Glutamatergic neuron (in vitro differentiated cells): ENCODE results near the gene CREG2. TPM values are rescaled to one million over a fixed set of nuclear protein-coding genes. Genes with fewer than 3 reads are reported as not detected.

Experiments used
- DNase-seq: peaks from one replicate; pipeline ENCODE4 v3.0.0; 2022
- H3K27ac Mint-ChIP-seq: one replicate; pipeline ENCODE4 v1.8.0; 2020; ENCODE audit warnings: mild to moderate bottlenecking, mixed read lengths, inconsistent platforms; ENCODE audit not compliant: unreplicated experiment
- H3K27me3 Mint-ChIP-seq: one replicate; pipeline ENCODE4 v1.8.0; 2020; ENCODE audit warnings: mild to moderate bottlenecking, moderate library complexity, mixed read lengths, inconsistent platforms; ENCODE audit not compliant: unreplicated experiment
- H3K36me3 Mint-ChIP-seq: one replicate; pipeline ENCODE4 v1.8.0; 2020; ENCODE audit warnings: mild to moderate bottlenecking, mixed read lengths, inconsistent platforms; ENCODE audit not compliant: unreplicated experiment
- H3K4me1 Mint-ChIP-seq: one replicate; pipeline ENCODE4 v1.8.0; 2020; ENCODE audit warnings: mild to moderate bottlenecking, low read depth, mixed read lengths, inconsistent platforms; ENCODE audit not compliant: unreplicated experiment
- H3K4me3 Mint-ChIP-seq: one replicate; pipeline ENCODE4 v1.8.0; 2020; ENCODE audit warnings: mild to moderate bottlenecking, mixed read lengths, inconsistent platforms; ENCODE audit not compliant: unreplicated experiment
- H3K9me3 Mint-ChIP-seq: one replicate; pipeline ENCODE4 v1.8.0; 2020; ENCODE audit warnings: mild to moderate bottlenecking, moderate library complexity, mixed read lengths, inconsistent platforms; ENCODE audit not compliant: unreplicated experiment
- total RNA-seq: library from RNA; stranded (reverse); fragmentation: NEBNext Ultra II Directional; extraction: Animal tissue kit (Norgen Biotek cat#: 25700); gene quantifications from one replicate; pipeline ENCODE4 v1.2.1, GENCODE V29; 2021; ENCODE audit not compliant: unreplicated experiment
- TF ChIP-seq, protein P1 (sequence below): fragments of 200-600 bp; sonication (generic); IDR thresholded peaks from one replicate; pipeline ENCODE4 v1.5.0; 2021; ENCODE audit not compliant: partially characterized antibody, unreplicated experiment

Gene CREG2
- total RNA-seq, 1 donor from 2014 or later: 1.3 TPM

DNA sequence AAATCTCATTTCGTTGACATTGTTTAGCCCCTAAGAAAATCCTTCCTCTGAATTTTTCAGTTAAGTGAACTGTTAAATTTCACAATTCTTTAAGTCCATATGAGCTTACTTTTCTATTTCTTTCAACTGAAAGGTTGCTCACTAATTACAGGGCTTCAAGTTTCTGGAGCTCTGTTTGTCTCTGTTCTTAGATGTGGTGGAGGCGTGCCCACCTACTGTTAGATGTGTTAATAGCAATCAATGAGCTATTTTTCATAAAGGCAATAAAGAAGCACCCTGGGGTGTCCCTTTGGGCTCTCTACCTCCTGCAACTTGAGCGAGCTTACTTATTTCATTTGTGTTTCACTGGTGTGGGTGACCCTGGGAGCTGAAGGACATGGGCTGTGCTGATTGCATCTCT lies 25.0 kb downstream of the CREG2 start:
- Mint-ChIP-seq H3K36me3 (no peaks in the 10 kb centered on the region), H3K4me1 (no peaks in the 10 kb centered on the region), H3K27me3 (peaks cover 5% of the 10 kb centered on the region)

DNA sequence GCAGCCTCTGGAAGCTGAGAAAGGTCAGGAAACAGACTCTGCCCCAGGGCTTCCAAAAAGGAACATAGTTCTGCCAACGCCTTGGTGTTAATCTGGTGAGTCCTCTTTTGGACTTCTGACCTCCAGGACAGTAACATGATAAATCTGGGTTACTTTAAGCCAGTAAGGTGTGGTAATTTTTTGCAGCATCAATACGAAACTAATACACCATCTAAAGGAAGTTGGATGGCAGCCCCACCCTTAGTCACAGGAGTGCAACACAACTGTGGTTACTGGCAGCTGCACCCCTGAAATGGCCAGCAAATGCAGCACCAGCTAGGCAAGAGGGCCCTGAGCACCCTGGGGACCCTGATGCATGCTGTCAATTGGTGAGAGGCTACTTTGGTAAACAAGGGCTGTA lies 25.8 kb downstream of the CREG2 start:
- peaks cover 4% of the 10 kb centered on the region for H3K27me3 Mint-ChIP-seq
- DNase-seq: no peak
- no peaks in the 10 kb centered on the region for H3K4me1 Mint-ChIP-seq
- H3K36me3 Mint-ChIP-seq: no peaks in the 10 kb centered on the region
- no peak overlapping the region for H3K27ac Mint-ChIP-seq
- TF ChIP-seq, protein P1, sequence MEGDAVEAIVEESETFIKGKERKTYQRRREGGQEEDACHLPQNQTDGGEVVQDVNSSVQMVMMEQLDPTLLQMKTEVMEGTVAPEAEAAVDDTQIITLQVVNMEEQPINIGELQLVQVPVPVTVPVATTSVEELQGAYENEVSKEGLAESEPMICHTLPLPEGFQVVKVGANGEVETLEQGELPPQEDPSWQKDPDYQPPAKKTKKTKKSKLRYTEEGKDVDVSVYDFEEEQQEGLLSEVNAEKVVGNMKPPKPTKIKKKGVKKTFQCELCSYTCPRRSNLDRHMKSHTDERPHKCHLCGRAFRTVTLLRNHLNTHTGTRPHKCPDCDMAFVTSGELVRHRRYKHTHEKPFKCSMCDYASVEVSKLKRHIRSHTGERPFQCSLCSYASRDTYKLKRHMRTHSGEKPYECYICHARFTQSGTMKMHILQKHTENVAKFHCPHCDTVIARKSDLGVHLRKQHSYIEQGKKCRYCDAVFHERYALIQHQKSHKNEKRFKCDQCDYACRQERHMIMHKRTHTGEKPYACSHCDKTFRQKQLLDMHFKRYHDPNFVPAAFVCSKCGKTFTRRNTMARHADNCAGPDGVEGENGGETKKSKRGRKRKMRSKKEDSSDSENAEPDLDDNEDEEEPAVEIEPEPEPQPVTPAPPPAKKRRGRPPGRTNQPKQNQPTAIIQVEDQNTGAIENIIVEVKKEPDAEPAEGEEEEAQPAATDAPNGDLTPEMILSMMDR: no peak
- no peak overlapping the region for H3K4me3 Mint-ChIP-seq
- peaks cover 2% of the 10 kb centered on the region for H3K9me3 Mint-ChIP-seq

More for the DNA sequence above, 25.0 kb downstream of the CREG2 start:
- H3K9me3 Mint-ChIP-seq: peaks cover 2% of the 10 kb centered on the region
- H3K27ac Mint-ChIP-seq: no peak overlapping the region
- TF ChIP-seq, protein P1: no peak
- H3K4me3 Mint-ChIP-seq: no peak overlapping the region
- DNase-seq: no peak

DNA sequence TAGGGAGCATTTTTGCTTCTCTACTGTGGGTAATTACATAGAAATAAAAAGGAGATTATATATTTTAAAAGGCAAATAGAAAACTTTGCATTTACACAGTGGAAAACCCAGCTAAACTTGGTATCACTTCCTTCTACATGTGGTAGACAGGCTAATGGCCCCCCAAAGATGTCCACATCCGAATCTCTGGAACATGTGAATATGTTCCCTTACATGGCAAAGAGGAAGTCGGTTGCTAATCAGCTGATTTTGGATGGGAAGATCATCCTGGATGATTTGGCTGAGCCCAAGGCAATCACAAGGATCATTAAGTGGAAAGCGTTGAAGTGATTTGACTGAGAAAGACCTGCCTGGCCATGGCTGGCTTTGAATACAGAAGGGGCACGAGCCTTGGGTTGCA lies 26.2 kb downstream of the CREG2 start:
- no peaks in the 10 kb centered on the region for H3K4me1 Mint-ChIP-seq

DNA sequence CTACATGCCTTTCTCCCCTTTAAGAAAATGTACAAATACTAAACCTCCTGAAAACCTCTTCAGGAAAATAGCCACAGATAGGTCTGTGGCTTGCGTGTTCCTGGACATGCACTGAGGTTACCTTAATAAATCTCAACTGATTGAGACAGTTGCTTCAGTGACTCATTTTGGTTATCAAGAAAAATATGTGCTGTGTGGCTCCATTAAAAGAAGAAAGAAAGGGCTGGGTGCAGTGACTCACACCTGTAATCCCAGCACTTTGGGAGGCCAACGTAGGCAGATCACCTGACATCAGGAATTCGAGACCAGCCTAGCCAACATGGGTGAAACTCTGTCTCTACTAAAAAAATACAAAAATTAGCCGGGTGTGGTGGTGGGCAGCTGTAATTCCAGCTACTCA lies 27.1 kb downstream of the CREG2 start:
- Mint-ChIP-seq H3K9me3 (peaks cover 2% of the 10 kb centered on the region), H3K4me3 (no peak overlapping the region), H3K27ac (no peak overlapping the region), H3K27me3 (peaks cover 4% of the 10 kb centered on the region), H3K4me1 (no peaks in the 10 kb centered on the region), H3K36me3 (no peaks in the 10 kb centered on the region)
- TF ChIP-seq, protein P1: no peak
- no peak for DNase-seq

More for the DNA sequence above, 26.2 kb downstream of the CREG2 start:
- peaks cover 2% of the 10 kb centered on the region for H3K9me3 Mint-ChIP-seq
- H3K27ac Mint-ChIP-seq: no peak overlapping the region
- peaks cover 4% of the 10 kb centered on the region for H3K27me3 Mint-ChIP-seq
- DNase-seq: no peak
- TF ChIP-seq, protein P1: no peak
- no peaks in the 10 kb centered on the region for H3K36me3 Mint-ChIP-seq
- H3K4me3 Mint-ChIP-seq: no peak overlapping the region

DNA sequence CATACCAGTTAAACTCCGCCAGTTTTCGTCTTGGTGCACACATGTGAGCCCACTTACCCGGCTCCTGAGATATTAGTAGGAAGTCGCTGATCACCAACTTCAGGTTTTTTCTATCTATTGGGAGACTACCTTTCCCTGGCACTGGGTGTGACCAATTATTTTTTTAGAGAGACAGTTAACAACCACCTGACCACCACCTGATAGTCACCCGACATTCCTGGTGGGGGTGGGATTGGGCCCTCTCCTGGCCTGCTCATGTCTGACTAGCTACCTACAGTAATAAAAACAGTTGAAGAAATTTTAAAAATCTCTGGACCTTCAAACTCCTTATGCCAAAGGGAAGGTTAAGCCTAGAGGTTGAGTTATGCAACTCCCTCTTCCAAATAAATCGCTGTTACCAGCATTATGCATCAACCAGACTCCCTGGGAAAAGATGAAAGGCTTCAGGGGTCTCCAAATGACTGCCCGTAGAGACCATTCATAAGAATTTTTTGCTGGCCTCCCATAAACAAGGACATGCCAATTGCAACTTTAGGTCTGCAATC lies 27.8 kb downstream of the CREG2 start:
- Mint-ChIP-seq H3K36me3 (no peaks in the 10 kb centered on the region), H3K27ac (no peak overlapping the region), H3K9me3 (peaks cover 2% of the 10 kb centered on the region), H3K4me3 (no peak overlapping the region), H3K27me3 (no peaks in the 10 kb centered on the region), H3K4me1 (no peaks in the 10 kb centered on the region)
- no peak for DNase-seq
- TF ChIP-seq, protein P1: no peak
